ENCODE measurements around the gene CDC42EP2. TPM values are rescaled to one million over a fixed set of nuclear protein-coding genes. Genes with fewer than 3 reads are reported as not detected.
A peak's percentile ranks its signal among the peaks of the same experiment; 100 is the strongest.

The CDC42EP2 gene
- total RNA-seq, 1 experiment from 2014 or later, result 10.5 TPM

- no peak overlapping the region for H3K4me3 ChIP-seq
Measured at GRCh38 chr11:65340226-65340625, 25.6 kb downstream of the CDC42EP2 start.

GRCh38 chr11:65341856-65342255 lies 27.2 kb downstream of the CDC42EP2 start:
- Histone ChIP-seq H3K27ac (no peak overlapping the region), H3K9me3 (replicated peaks) (no peaks in the 10 kb centered on the region), H3K27me3 (replicated peaks) (no peaks in the 10 kb centered on the region), H3K36me3 (peaks cover 95% of the 10 kb centered on the region), H3K4me1 (replicated peaks) (no peaks in the 10 kb centered on the region), H3K4me3 (no peak overlapping the region)
- DNase-seq (ENCODE audit: low read depth in 1 of 2, low spot score in 2 of 2), result no peak

More at GRCh38 chr11:65340226-65340625, 25.6 kb downstream of the CDC42EP2 start:
- DNase-seq (ENCODE audit: low read depth in 1 of 2, low spot score in 2 of 2), result no peak
- peaks cover 92% of the 10 kb centered on the region for H3K36me3 ChIP-seq
- H3K27ac ChIP-seq, result no peak overlapping the region
- H3K27me3 ChIP-seq (replicated peaks), result no peaks in the 10 kb centered on the region
- H3K9me3 ChIP-seq (replicated peaks), result no peaks in the 10 kb centered on the region
- peaks cover 5% of the 10 kb centered on the region for H3K4me1 ChIP-seq (replicated peaks)

GRCh38 chr11:65351511-65351910 lies 36.8 kb downstream of the CDC42EP2 start:
- no peaks in the 10 kb centered on the region for H3K9me3 ChIP-seq (replicated peaks)
- peaks cover 16% of the 10 kb centered on the region for H3K27me3 ChIP-seq (replicated peaks)
- no peak for DNase-seq (ENCODE audit: low read depth in 1 of 2, low spot score in 2 of 2)
- H3K4me3 ChIP-seq, result no peak overlapping the region
- H3K36me3 ChIP-seq, result peaks cover 63% of the 10 kb centered on the region
- H3K4me1 ChIP-seq (replicated peaks), result peaks cover 18% of the 10 kb centered on the region
- no peak overlapping the region for H3K27ac ChIP-seq

GRCh38 chr11:65352783-65353182 lies 38.1 kb downstream of the CDC42EP2 start:
- H3K4me1 ChIP-seq (replicated peaks), result peaks cover 18% of the 10 kb centered on the region
- DNase-seq (ENCODE audit: low read depth in 1 of 2, low spot score in 2 of 2), result peak in 1 of 2 experiments; percentile 42
- no peak overlapping the region for H3K4me3 ChIP-seq
- H3K9me3 ChIP-seq (replicated peaks), result no peaks in the 10 kb centered on the region
- peaks cover 27% of the 10 kb centered on the region for H3K27me3 ChIP-seq (replicated peaks)
- H3K27ac ChIP-seq, result no peak overlapping the region
- peaks cover 50% of the 10 kb centered on the region for H3K36me3 ChIP-seq

- H3K4me1 ChIP-seq (replicated peaks), result peaks cover 18% of the 10 kb centered on the region
- no peak overlapping the region for H3K27ac ChIP-seq
Measured at GRCh38 chr11:65353376-65353775, 38.7 kb downstream of the CDC42EP2 start.

GRCh38 chr11:65353900-65354264 lies 39.2 kb downstream of the CDC42EP2 start:
- peaks cover 27% of the 10 kb centered on the region for H3K27me3 ChIP-seq (replicated peaks)
- no peak overlapping the region for H3K27ac ChIP-seq
- peaks cover 40% of the 10 kb centered on the region for H3K36me3 ChIP-seq
- peaks cover 18% of the 10 kb centered on the region for H3K4me1 ChIP-seq (replicated peaks)
- DNase-seq (ENCODE audit: low read depth in 1 of 2, low spot score in 2 of 2), result no peak
- no peaks in the 10 kb centered on the region for H3K9me3 ChIP-seq (replicated peaks)
- H3K4me3 ChIP-seq, result peak overlapping the region; percentile 51; the same call in 1 of the 2 replicates

More at GRCh38 chr11:65353376-65353775, 38.7 kb downstream of the CDC42EP2 start:
- H3K36me3 ChIP-seq, result peaks cover 45% of the 10 kb centered on the region
- H3K9me3 ChIP-seq (replicated peaks), result no peaks in the 10 kb centered on the region
- H3K27me3 ChIP-seq (replicated peaks), result peaks cover 27% of the 10 kb centered on the region
- DNase-seq (ENCODE audit: low read depth in 1 of 2, low spot score in 2 of 2), result no peak
- H3K4me3 ChIP-seq, result no peak overlapping the region

GRCh38 chr11:65354265-65355012 lies 39.8 kb downstream of the CDC42EP2 start, which contains the start of gene TIGD3:
Gene TIGD3 (plus strand): TSS chr11:65354751. CDS start chr11:65355809, 1,058 bp downstream.
- peak within 1 kb of the TSS; percentile 51 for H3K4me3 ChIP-seq
- peaks cover 18% of the 10 kb centered on the region for H3K4me1 ChIP-seq (replicated peaks)
- peaks cover 27% of the 10 kb centered on the region for H3K27me3 ChIP-seq (replicated peaks)
- no peak within 1 kb of the TSS for H3K27ac ChIP-seq
- H3K36me3 ChIP-seq, result peaks cover 34% of the 10 kb centered on the region
- peak; percentile 99 to 100 for DNase-seq (ENCODE audit: low read depth in 1 of 2, low spot score in 2 of 2)
- no peaks in the 10 kb centered on the region for H3K9me3 ChIP-seq (replicated peaks)

GRCh38 chr11:65355013-65355775 lies 40.5 kb downstream of the CDC42EP2 start:
- peaks cover 27% of the 10 kb centered on the region for H3K36me3 ChIP-seq
- no peak for DNase-seq (ENCODE audit: low read depth in 1 of 2, low spot score in 2 of 2)
- no peak overlapping the region for H3K27ac ChIP-seq
- H3K4me1 ChIP-seq (replicated peaks), result peaks cover 18% of the 10 kb centered on the region
- H3K4me3 ChIP-seq, result peak overlapping the region; percentile 51
- no peaks in the 10 kb centered on the region for H3K9me3 ChIP-seq (replicated peaks)
- H3K27me3 ChIP-seq (replicated peaks), result peaks cover 27% of the 10 kb centered on the region

- H3K36me3 ChIP-seq, result peaks cover 24% of the 10 kb centered on the region
- DNase-seq (ENCODE audit: low read depth in 1 of 2, low spot score in 2 of 2), result no peak
- H3K9me3 ChIP-seq (replicated peaks), result no peaks in the 10 kb centered on the region
- H3K27me3 ChIP-seq (replicated peaks), result peaks cover 27% of the 10 kb centered on the region
- peaks cover 18% of the 10 kb centered on the region for H3K4me1 ChIP-seq (replicated peaks)
- H3K27ac ChIP-seq, result no peak overlapping the region
- no peak overlapping the region for H3K4me3 ChIP-seq
Measured at GRCh38 chr11:65355776-65356393, 41.2 kb downstream of the CDC42EP2 start.

GRCh38 chr11:65356394-65356972 lies 41.8 kb downstream of the CDC42EP2 start:
- no peak for DNase-seq (ENCODE audit: low read depth in 1 of 2, low spot score in 2 of 2)
- Histone ChIP-seq H3K27ac (no peak overlapping the region), H3K4me1 (replicated peaks) (peaks cover 18% of the 10 kb centered on the region)

GRCh38 chr11:65357856-65358356 lies 43.2 kb downstream of the CDC42EP2 start:
- peaks cover 18% of the 10 kb centered on the region for H3K4me1 ChIP-seq (replicated peaks)
- peaks cover 27% of the 10 kb centered on the region for H3K27me3 ChIP-seq (replicated peaks)
- peaks cover 7% of the 10 kb centered on the region for H3K36me3 ChIP-seq
- DNase-seq (ENCODE audit: low read depth in 1 of 2, low spot score in 2 of 2), result no peak
- no peak overlapping the region for H3K4me3 ChIP-seq
- H3K27ac ChIP-seq, result no peak overlapping the region
- H3K9me3 ChIP-seq (replicated peaks), result no peaks in the 10 kb centered on the region

More at GRCh38 chr11:65356394-65356972, 41.8 kb downstream of the CDC42EP2 start:
- no peaks in the 10 kb centered on the region for H3K9me3 ChIP-seq (replicated peaks)
- no peak overlapping the region for H3K4me3 ChIP-seq
- H3K36me3 ChIP-seq, result peaks cover 18% of the 10 kb centered on the region
- peaks cover 27% of the 10 kb centered on the region for H3K27me3 ChIP-seq (replicated peaks)

GRCh38 chr11:65362320-65362931 lies 47.8 kb downstream of the CDC42EP2 start:
- Histone ChIP-seq H3K27me3 (replicated peaks) (peaks cover 2% of the 10 kb centered on the region), H3K4me1 (replicated peaks) (no peaks in the 10 kb centered on the region; the same call in 1 of the 2 replicates), H3K36me3 (no peaks in the 10 kb centered on the region), H3K4me3 (no peak overlapping the region), H3K9me3 (replicated peaks) (no peaks in the 10 kb centered on the region), H3K27ac (no peak overlapping the region)
- no peak for DNase-seq (ENCODE audit: low read depth in 1 of 2, low spot score in 2 of 2)

- H3K36me3 ChIP-seq, result no peaks in the 10 kb centered on the region
- no peaks in the 10 kb centered on the region for H3K27me3 ChIP-seq (replicated peaks)
- H3K9me3 ChIP-seq (replicated peaks), result no peaks in the 10 kb centered on the region
- no peak overlapping the region for H3K27ac ChIP-seq
- H3K4me1 ChIP-seq (replicated peaks), result no peaks in the 10 kb centered on the region; the same call in 1 of the 2 replicates
- H3K4me3 ChIP-seq, result no peak overlapping the region
- DNase-seq (ENCODE audit: low read depth in 1 of 2, low spot score in 2 of 2), result no peak
Measured at GRCh38 chr11:65362966-65363365, 48.3 kb downstream of the CDC42EP2 start.

Measured in SJSA1 (cell line).